Erythroblast (primary cell): ENCODE data around the gene SH3BP2.

Experiments used
- GATA1 ChIP-seq: IDR thresholded peaks from 2 replicates; pipeline ENCODE4 v1.6.1; 2011; ENCODE audit warnings: low read depth, mild to moderate bottlenecking, control low read depth, low read length, moderate library complexity
- POLR2A ChIP-seq: IDR thresholded peaks from 2 replicates; pipeline ENCODE4 v1.6.1; 2011; ENCODE audit warnings: mild to moderate bottlenecking, low read length

GRCh38 chr4:2888886-2889285 lies 96.0 kb downstream of the SH3BP2 start:
- no peak for TF ChIP-seq POLR2A
- TF ChIP-seq GATA1 = no peak
